Thyroid gland (tissue), 4 donors: ENCODE results near the gene SNIP1. TPM values are rescaled to one million over a fixed set of nuclear protein-coding genes. Genes with fewer than 3 reads are reported as not detected.
"Not testable (repeated sequence)": the region's sequence is repeated elsewhere in the genome, so short reads cannot be mapped to it uniquely, and the experiment has no call there.

Experiments used
- DNase-seq, 2 donors: peaks; one replicate each; pipeline ENCODE4 v3.0.0-alpha.2; 2019
- H3K27ac ChIP-seq, 3 donors: fragments of 200-600 bp; sonication (generic); 1 replicate in 2 of 3; 2 replicates in 1 of 3; pipeline ENCODE4 v1.5.1; 2016 to 2019; ENCODE audit warnings: mild to moderate bottlenecking in 1 of 3, moderate library complexity in 1 of 3
- H3K27me3 ChIP-seq: fragments of 200-600 bp; sonication (generic); one replicate; pipeline ENCODE4 v1.5.1; 2019
- H3K36me3 ChIP-seq, 2 donors: fragments of 200-600 bp; sonication (generic); one replicate each; pipeline ENCODE4 v1.5.1; 2016 to 2019
- H3K4me1 ChIP-seq, 2 donors: fragments of 200-600 bp; sonication (generic); one replicate each; pipeline ENCODE4 v1.5.1; 2017 to 2019
- H3K4me3 ChIP-seq, 3 donors: fragments of 200-600 bp; sonication (generic); replicated peaks in 1 of 3; 1 replicate in 2 of 3; 2 replicates in 1 of 3; pipeline ENCODE4 v1.5.1; 2016; ENCODE audit warnings: mild to moderate bottlenecking in 1 of 3
- H3K9me3 ChIP-seq: fragments of 200-600 bp; sonication (generic); one replicate; pipeline ENCODE4 v1.5.1; 2017
- POLR2A ChIP-seq, 2 donors: fragments of 450-650 bp; IDR thresholded peaks; one replicate each; pipeline ENCODE4 v1.6.1; 2017; ENCODE audit warnings: antibody characterized with exemption in 2 of 2, mild to moderate bottlenecking in 2 of 2, moderate library complexity in 1 of 2
- WGBS, 2 donors: methylation state at CpG; one replicate each; pipeline ENCODE4 v1.1.5; 2017; 5-methylcytosine and 5-hydroxymethylcytosine counted together
- intact Hi-C: fragments of 100-400 bp; cut with DNase I; formaldehyde crosslinking; loops from one replicate; pipeline ENCODE4 v1.15.1; 2023
- total RNA-seq, 4 donors: library from RNA; depleted of rRNA; stranded (reverse); fragments of >200 nt; gene quantifications; one replicate each; pipeline ENCODE4 v1.2.3, GENCODE V29; 2016
- TF ChIP-seq, protein P1 (sequence below), 6 experiments: fragments of 200-600 bp in 3 of 6; fragments of 450-650 bp in 3 of 6; sonication (generic) in 3 of 6; IDR thresholded peaks; one replicate each; pipeline ENCODE4 v1.5.1; 2016 to 2019; ENCODE audit warnings: antibody characterized with exemption in 6 of 6, mild to moderate bottlenecking in 2 of 6, inconsistent platforms in 1 of 6, moderate library complexity in 1 of 6

SNIP1 gene
- total RNA-seq, 4 donors from 2014 or later: 8.1 to 16.7 (median 13.0) TPM

DNA sequence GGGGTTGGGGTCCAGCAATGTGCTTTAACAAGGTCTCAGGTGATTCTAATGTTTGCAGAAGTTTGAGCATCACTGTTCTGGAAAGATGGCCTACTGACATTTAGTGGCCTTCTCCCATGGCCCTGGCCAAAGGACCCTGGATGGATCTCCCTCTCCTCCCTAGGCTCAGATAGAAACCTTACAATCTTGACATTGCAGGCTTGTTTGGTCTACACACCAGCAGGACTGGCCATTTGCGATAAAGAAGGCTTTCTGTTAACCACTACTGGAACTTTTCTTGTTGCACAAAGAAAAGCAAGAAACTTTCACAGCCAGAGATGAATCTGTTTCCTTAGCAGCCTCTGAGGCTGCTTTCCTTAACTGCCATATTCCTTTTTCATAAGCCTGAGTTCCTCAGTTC lies 8.9 kb upstream of the SNIP1 start:
- no peaks in the 10 kb centered on the region for H3K9me3 ChIP-seq
- TF ChIP-seq, protein P1, sequence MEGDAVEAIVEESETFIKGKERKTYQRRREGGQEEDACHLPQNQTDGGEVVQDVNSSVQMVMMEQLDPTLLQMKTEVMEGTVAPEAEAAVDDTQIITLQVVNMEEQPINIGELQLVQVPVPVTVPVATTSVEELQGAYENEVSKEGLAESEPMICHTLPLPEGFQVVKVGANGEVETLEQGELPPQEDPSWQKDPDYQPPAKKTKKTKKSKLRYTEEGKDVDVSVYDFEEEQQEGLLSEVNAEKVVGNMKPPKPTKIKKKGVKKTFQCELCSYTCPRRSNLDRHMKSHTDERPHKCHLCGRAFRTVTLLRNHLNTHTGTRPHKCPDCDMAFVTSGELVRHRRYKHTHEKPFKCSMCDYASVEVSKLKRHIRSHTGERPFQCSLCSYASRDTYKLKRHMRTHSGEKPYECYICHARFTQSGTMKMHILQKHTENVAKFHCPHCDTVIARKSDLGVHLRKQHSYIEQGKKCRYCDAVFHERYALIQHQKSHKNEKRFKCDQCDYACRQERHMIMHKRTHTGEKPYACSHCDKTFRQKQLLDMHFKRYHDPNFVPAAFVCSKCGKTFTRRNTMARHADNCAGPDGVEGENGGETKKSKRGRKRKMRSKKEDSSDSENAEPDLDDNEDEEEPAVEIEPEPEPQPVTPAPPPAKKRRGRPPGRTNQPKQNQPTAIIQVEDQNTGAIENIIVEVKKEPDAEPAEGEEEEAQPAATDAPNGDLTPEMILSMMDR (IDR thresholded peaks at IDR 0.05): no peak
- TF ChIP-seq POLR2A (IDR thresholded peaks at IDR 0.05): no peak
- H3K4me3 ChIP-seq: no peak overlapping the region
- intact Hi-C loops: no loop called here
- no peaks in the 10 kb centered on the region for H3K27me3 ChIP-seq
- no peaks in the 10 kb centered on the region for H3K4me1 ChIP-seq
- no peak for DNase-seq
- H3K27ac ChIP-seq: no peak overlapping the region
- 89 to 93% methylated on average over 1 of the region's 1 CpG for WGBS, 2 donors
- peaks cover 32% of the 10 kb centered on the region in 2 donors for H3K36me3 ChIP-seq

DNA sequence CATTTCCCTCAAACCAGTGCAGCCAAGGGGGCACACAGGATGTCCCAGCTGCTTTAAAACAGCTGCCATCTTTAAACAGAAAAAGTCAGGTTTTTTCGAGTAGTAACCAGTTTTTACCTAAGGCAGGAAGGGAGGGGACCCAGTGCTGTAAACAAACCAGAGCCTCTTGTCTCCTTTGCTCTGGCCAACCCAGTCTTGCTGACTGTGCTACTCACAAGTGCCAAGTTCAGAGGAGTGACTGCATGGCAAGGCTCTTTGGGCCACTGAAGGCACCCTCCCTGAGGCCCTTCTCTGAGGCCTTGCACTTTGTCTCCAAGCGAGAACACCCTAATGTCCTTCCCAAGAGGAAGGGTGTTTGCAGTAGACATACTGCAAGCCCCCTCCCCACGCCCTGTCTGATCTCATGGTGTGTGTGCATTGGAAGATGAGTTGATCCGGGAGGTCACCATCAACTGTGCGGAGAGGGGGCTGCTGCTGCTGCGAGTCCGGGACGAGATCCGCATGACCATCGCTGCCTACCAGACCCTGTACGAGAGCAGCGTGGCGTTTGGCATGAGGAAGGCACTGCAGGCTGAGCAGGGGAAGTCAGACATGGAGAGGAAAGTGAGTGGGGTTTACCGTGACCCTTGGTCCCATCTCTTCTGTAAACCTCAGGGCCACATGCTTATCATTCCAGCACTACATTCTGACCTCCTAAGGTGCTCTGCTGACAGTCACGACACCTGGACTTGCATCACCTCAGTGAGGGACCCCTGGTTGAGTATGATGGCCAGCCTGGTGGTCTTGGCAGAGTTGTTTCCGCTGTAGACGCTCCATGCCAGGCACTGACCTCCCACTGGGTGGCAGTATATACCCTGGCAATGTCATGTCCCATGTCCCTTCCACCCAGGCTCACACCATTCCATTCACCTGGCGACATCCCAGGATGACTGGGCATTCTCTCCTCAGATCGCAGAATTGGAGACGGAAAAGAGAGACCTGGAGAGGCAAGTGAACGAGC lies 7.3 kb upstream of the SNIP1 start:
- Histone ChIP-seq H3K27ac (no peak overlapping the region), H3K27me3 (no peaks in the 10 kb centered on the region), H3K36me3 (peaks cover 18% of the 10 kb centered on the region in 2 donors), H3K9me3 (no peaks in the 10 kb centered on the region), H3K4me1 (peaks cover 7 to 10% of the 10 kb centered on the region in 2 donors), H3K4me3 (no peak overlapping the region)
- no peak for TF ChIP-seq POLR2A (IDR thresholded peaks at IDR 0.05)
- TF ChIP-seq, protein P1 (IDR thresholded peaks at IDR 0.05): peak in 1 of 6 experiments; percentile 18
- WGBS, 2 donors: 95 to 96% methylated on average over 21 of the region's 21 CpGs
- no peak for DNase-seq
- intact Hi-C loops: no loop called here

DNA sequence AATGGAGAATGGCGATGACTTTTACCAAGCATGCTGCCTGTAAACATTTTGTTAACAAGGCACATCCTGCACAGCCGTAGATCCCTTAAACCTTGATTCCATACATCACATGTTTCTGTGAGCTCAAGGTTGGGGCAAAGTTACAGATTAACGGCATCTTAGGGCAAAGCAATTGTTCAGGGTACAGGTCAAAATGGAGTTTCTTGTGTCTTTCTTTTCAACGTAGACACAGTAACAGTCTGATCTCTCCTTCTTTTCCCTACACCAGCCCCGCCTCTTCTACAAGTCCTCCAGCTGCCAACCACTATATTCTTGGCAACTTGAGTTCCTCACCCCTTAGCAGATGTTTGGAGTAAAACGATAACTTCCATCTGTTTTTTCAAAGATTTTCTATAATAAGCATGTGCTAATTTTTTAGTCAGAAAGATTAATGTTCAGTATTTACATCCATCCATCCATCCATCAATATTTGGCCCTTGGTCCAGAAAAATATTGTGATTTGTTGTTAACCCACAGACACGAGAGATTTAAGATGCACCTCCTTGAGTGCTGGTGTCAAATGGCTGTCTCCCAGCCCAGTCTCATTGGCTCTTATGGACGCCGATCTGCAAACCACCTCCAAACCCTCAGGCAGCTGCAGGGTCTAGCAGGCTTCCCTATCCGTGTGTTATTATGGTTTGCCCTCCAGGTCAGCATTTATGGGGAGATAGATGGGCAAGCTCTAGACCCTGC lies 6.5 kb upstream of the SNIP1 start:
- WGBS, 2 donors: 85 to 87% methylated on average over 10 of the region's 10 CpGs
- H3K9me3 ChIP-seq: no peaks in the 10 kb centered on the region
- peaks cover 10 to 16% of the 10 kb centered on the region in 2 donors for H3K4me1 ChIP-seq
- H3K4me3 ChIP-seq: no peak overlapping the region
- H3K27me3 ChIP-seq: no peaks in the 10 kb centered on the region
- TF ChIP-seq, protein P1 (IDR thresholded peaks at IDR 0.05): no peak
- no peak for TF ChIP-seq POLR2A (IDR thresholded peaks at IDR 0.05)
- no peak overlapping the region for H3K27ac ChIP-seq
- peaks cover 9% of the 10 kb centered on the region in 2 donors for H3K36me3 ChIP-seq
- intact Hi-C loops: no loop called here
- DNase-seq: no peak

DNA sequence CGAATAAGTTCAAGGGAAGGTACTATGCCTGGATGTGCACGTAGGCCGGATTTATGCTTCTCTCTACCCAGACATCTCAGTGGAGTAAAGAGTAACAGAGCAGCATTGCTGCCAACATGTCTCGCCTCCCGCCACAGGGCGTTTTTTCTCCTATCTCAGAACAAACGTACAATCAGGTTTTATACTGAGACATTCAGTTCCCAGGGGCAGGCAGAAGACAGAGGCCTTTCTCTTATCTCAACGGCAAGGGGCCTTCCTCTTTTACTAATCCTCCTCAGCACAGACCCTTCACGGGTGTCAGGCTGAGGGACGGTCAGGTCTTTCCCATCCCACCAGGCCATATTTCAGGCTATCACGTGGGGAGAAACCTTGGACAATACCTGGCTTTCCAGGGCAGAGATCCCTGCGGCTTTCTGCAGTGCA lies 5.9 kb upstream of the SNIP1 start:
- intact Hi-C loops: loop anchor here (10.0 kb wide), 1 partner anchor 135 kb away; the partner anchor contains the start of gene CDCA8
- WGBS, 2 donors: 80 to 84% methylated on average over 12 of the region's 12 CpGs
- not testable (repeated sequence) for H3K9me3 ChIP-seq, H3K4me3 ChIP-seq, H3K27me3 ChIP-seq, H3K27ac ChIP-seq, DNase-seq, H3K36me3 ChIP-seq
- peaks cover 10 to 16% of the 10 kb centered on the region in 2 donors for H3K4me1 ChIP-seq

DNA sequence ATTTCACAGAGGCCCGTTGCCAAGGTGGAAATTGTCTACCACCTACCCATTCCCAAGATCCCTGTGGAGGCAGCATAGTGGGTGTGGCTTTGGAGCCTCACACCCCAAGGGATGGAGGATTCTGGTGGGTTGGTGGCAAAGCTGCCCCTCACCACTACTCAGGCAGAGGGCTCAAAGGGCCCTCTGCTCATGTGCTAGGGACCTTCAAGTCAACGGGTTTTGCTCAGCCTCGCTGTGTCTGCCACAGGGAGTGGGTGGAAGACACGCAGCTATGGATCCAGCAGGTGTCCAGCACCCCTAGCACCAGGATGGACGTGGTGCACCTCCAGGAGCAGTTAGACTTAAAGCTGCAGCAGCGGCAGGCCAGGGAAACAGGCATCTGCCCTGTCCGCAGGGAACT lies 5.0 kb upstream of the SNIP1 start:
- TF ChIP-seq, protein P1 (IDR thresholded peaks at IDR 0.05): no peak
- TF ChIP-seq POLR2A (IDR thresholded peaks at IDR 0.05): no peak
- intact Hi-C loops: loop anchor here (10.0 kb wide), 1 partner anchor 136 kb away; the partner anchor contains the start of gene CDCA8
- no peaks in the 10 kb centered on the region for H3K36me3 ChIP-seq

More for the DNA sequence above, 5.0 kb upstream of the SNIP1 start:
- Histone ChIP-seq H3K27me3 (no peaks in the 10 kb centered on the region), H3K9me3 (no peaks in the 10 kb centered on the region), H3K27ac (no peak overlapping the region), H3K4me3 (no peak overlapping the region), H3K4me1 (peaks cover 10 to 16% of the 10 kb centered on the region in 2 donors)
- WGBS, 2 donors: 85 to 95% methylated on average over 2 to 5 of the region's 7 CpGs
- no peak for DNase-seq
